ENCODE data around the gene CMTM4. TPM values are rescaled to one million over a fixed set of nuclear protein-coding genes. Genes with fewer than 3 reads are reported as not detected.

Gene CMTM4
- total and polyA plus RNA-seq, 2 of the 8 experiments (the other 6 are each of a cell fraction or from before 2014, with no cell fraction given): 35.3 to 51.7 TPM

- TF ChIP-seq TCF12 (IDR thresholded peaks at IDR 0.05; ENCODE audit: low read depth, low read length) (0 out of 2 replicates have a peak, but pooled peaks have one; percentile 26), RXRA (IDR thresholded peaks at IDR 0.05; ENCODE audit: insufficient read depth, low read depth, low read length) (0 out of 2 replicates have a peak, but pooled peaks have one; percentile 6), EZH2 (IDR thresholded peaks at IDR 0.05; ENCODE audit: low read depth, low read length, severe bottlenecking) (peak; percentile 81), MAX (IDR thresholded peaks at IDR 0.05) (peak; percentile 69; the same call in 1 of the 2 replicates), KDM5A (IDR thresholded peaks at IDR 0.05; ENCODE audit: low read length) (no peak), ASH2L (IDR thresholded peaks at IDR 0.05; ENCODE audit: low read length) (peak; percentile 59)
These were observed 117.7 kb downstream of the CMTM4 start, which contains the start of gene CMTM2 (continued) for GRCh38 chr16:66578651-66579531.

All from H1 (cell line).